HepG2 (cell line): Measurements from ENCODE around the gene FAM222B. TPM values are rescaled to one million over a fixed set of nuclear protein-coding genes. Genes with fewer than 3 reads are reported as not detected.

Experiments
- ATAC-seq: fragments of 200-7000 bp; cut with Tn5 transposase; 3 replicates; pipeline ENCODE4 v1.9.1; 2020; ENCODE audit warnings: mild to moderate bottlenecking, moderate library complexity
- BruUV-seq: library from RNA; stranded (reverse); fragments of 400-500 nt; replicated peaks from 2 replicates; lab custom pipeline; 2021; lab: Mats Ljungman, UMichigan
- CTCF ChIA-PET: fragments of 300-600 bp; formaldehyde crosslinking; extraction: SDS; loops from one replicate; lab custom pipeline; 2021; ENCODE audit warnings: low total read pairs, inconsistent platforms, low intra/inter-chr PET ratio; lab: Yijun Ruan, JAX
- POLR2A ChIA-PET: fragments of 350-600 bp; sonication (Branson Sonifier 250); formaldehyde crosslinking; loops from one replicate; lab custom pipeline; 2020; ENCODE audit warnings: antibody characterized with exemption, inconsistent platforms; lab: Yijun Ruan, JAX
- DNase-seq: peaks from one replicate; pipeline ENCODE4 v3.0.0-alpha.2; 2015; ENCODE audit warnings: low spot score
- FAIRE-seq: peaks from 3 replicates; lab custom pipeline; 2011; peaks lifted over from hg19 to GRCh38; lab: Jason Lieb, UNC
- H2AFZ ChIP-seq: one replicate; pipeline ENCODE4 v1.6.1; 2011; ENCODE audit warnings: low read length, inconsistent platforms
- H3K27ac ChIP-seq: fragments of 300-600 bp; 3 replicates; pipeline ENCODE4 v1.8.0; 2011; ENCODE audit warnings: mixed run types, mild to moderate bottlenecking, mixed read lengths, low read length, inconsistent platforms; ENCODE audit not compliant: insufficient read depth; ENCODE audit errors: extremely low read length
- H3K27me3 ChIP-seq, 2 experiments: fragments of 200-600 bp in 1 of 2; 2 replicates in 1 of 2; 3 replicates in 1 of 2; pipeline versions ENCODE4 v1.6.0 to v1.8.0; 2011; ENCODE audit warnings: low read length in 2 of 2, mild to moderate bottlenecking in 2 of 2, moderate library complexity in 2 of 2, inconsistent platforms in 1 of 2; ENCODE audit not compliant: insufficient read depth in 2 of 2, control insufficient read depth in 1 of 2
- H3K36me3 ChIP-seq, 2 experiments: fragments of 200-600 bp in 1 of 2; replicated peaks in 1 of 2; 2 replicates in 1 of 2; 3 replicates in 1 of 2; pipeline versions ENCODE4 v1.5.1 to v1.8.0; 2011; ENCODE audit warnings: low read length in 2 of 2, inconsistent platforms in 1 of 2; ENCODE audit not compliant: insufficient read depth in 2 of 2, control insufficient read depth in 1 of 2
- H3K4me1 ChIP-seq: 2 replicates; pipeline ENCODE4 v1.5.1; 2012; ENCODE audit warnings: low read length, inconsistent platforms; ENCODE audit not compliant: insufficient read depth
- H3K4me2 ChIP-seq: 2 replicates; pipeline ENCODE4 v1.6.0; 2011; ENCODE audit warnings: low read depth, low read length, inconsistent platforms
- H3K4me3 ChIP-seq, 3 experiments: fragments of 200-600 bp in 1 of 3; sonication (generic), shearing (Covaris generic) in 1 of 3; replicated peaks in 1 of 3; 2 replicates each; pipeline ENCODE4 v1.5.1; 2011 to 2016; ENCODE audit warnings: low read length in 3 of 3, inconsistent platforms in 2 of 3, low read depth in 2 of 3, mild to moderate bottlenecking in 2 of 3, control low read depth in 1 of 3, mixed read lengths in 1 of 3; ENCODE audit not compliant: insufficient read depth in 1 of 3
- H3K79me2 ChIP-seq: one replicate; pipeline ENCODE4 v1.6.1; 2011; ENCODE audit warnings: low read length, inconsistent platforms; ENCODE audit not compliant: insufficient read depth
- H3K9ac ChIP-seq: 2 replicates; pipeline ENCODE4 v1.6.0; 2011; ENCODE audit warnings: mild to moderate bottlenecking, low read depth, low read length, inconsistent platforms; ENCODE audit not compliant: insufficient read depth
- H3K9me3 ChIP-seq: 2 replicates; pipeline ENCODE4 v1.5.1; 2012; ENCODE audit warnings: mild to moderate bottlenecking, low read length
- H4K20me1 ChIP-seq: 2 replicates; pipeline ENCODE4 v1.6.0; 2011; ENCODE audit warnings: inconsistent platforms, mild to moderate bottlenecking, low read length, moderate library complexity; ENCODE audit not compliant: insufficient read depth
- AKAP8 ChIP-seq: sonication (generic); formaldehyde crosslinking; IDR thresholded peaks from 2 replicates; pipeline ENCODE4 v1.5.1; 2020; ENCODE audit warnings: mild to moderate bottlenecking, missing genetic modification reagents
- ATAD3A ChIP-seq: sonication (generic); formaldehyde crosslinking; IDR thresholded peaks from 2 replicates; pipeline ENCODE4 v1.4.0; 2020; ENCODE audit warnings: missing genetic modification reagents
- ATF7 ChIP-seq, 2 experiments: fragments of 450-650 bp in 1 of 2; sonication (generic) in 1 of 2; formaldehyde crosslinking in 1 of 2; IDR thresholded peaks; 2 replicates each; pipeline versions ENCODE4 v1.4.0 to v1.6.1; 2016 to 2020; ENCODE audit warnings: antibody characterized with exemption in 1 of 2, mild to moderate bottlenecking in 1 of 2, missing genetic modification reagents in 1 of 2
- CC2D1A ChIP-seq: sonication (generic); formaldehyde crosslinking; IDR thresholded peaks from 2 replicates; pipeline ENCODE4 v1.8.1; 2023; ENCODE audit warnings: mild to moderate bottlenecking, missing genetic modification reagents
- CHCHD3 ChIP-seq: sonication (generic); formaldehyde crosslinking; IDR thresholded peaks from 2 replicates; pipeline ENCODE4 v1.8.0; 2022; ENCODE audit warnings: mild to moderate bottlenecking, missing genetic modification reagents, moderate library complexity
- EEA1 ChIP-seq: sonication (generic); formaldehyde crosslinking; IDR thresholded peaks from 2 replicates; pipeline ENCODE4 v1.5.1; 2020; ENCODE audit warnings: mild to moderate bottlenecking, missing genetic modification reagents, borderline replicate concordance
- GFI1 ChIP-seq: sonication (generic); formaldehyde crosslinking; IDR thresholded peaks from 2 replicates; pipeline ENCODE4 v1.5.0; 2020; ENCODE audit warnings: missing genetic modification reagents, mild to moderate bottlenecking, borderline replicate concordance
- HHEX ChIP-seq: IDR thresholded peaks from 2 replicates; pipeline ENCODE4 v1.6.1; 2016; ENCODE audit warnings: control low read depth
- NFIC ChIP-seq: IDR thresholded peaks from 2 replicates; pipeline ENCODE4 v1.6.1; 2012; ENCODE audit warnings: mild to moderate bottlenecking, low read length, inconsistent platforms
- NPAS2 ChIP-seq: sonication (generic); formaldehyde crosslinking; IDR thresholded peaks from 2 replicates; pipeline ENCODE4 v1.8.0; 2022; ENCODE audit warnings: mild to moderate bottlenecking, missing genetic modification reagents, borderline replicate concordance
- NR1H2 ChIP-seq: sonication (generic); formaldehyde crosslinking; IDR thresholded peaks from 2 replicates; pipeline ENCODE4 v1.8.1; 2022; ENCODE audit warnings: low read depth, missing genetic modification reagents, borderline replicate concordance
- SMAD9 ChIP-seq: sonication (generic); formaldehyde crosslinking; IDR thresholded peaks from 2 replicates; pipeline ENCODE4 v1.5.1; 2020; ENCODE audit warnings: mild to moderate bottlenecking, missing genetic modification reagents
- SUZ12 ChIP-seq: fragments of 150-350 bp; IDR thresholded peaks from 2 replicates; pipeline ENCODE4 v1.6.1; 2014; ENCODE audit warnings: low read depth, low read length
- THAP8 ChIP-seq: sonication (generic); formaldehyde crosslinking; IDR thresholded peaks from 2 replicates; pipeline ENCODE4 v1.5.1; 2020; ENCODE audit warnings: missing genetic modification reagents, mild to moderate bottlenecking, borderline replicate concordance
- ZBTB38 ChIP-seq: sonication (generic); formaldehyde crosslinking; IDR thresholded peaks from 2 replicates; pipeline ENCODE4 v1.5.1; 2020; ENCODE audit warnings: mild to moderate bottlenecking, missing genetic modification reagents
- ZBTB46 ChIP-seq: sonication (generic); formaldehyde crosslinking; IDR thresholded peaks from 2 replicates; pipeline ENCODE4 v1.4.0; 2020; ENCODE audit warnings: mild to moderate bottlenecking, missing genetic modification reagents, borderline replicate concordance
- ZNF232 ChIP-seq: sonication (generic); formaldehyde crosslinking; IDR thresholded peaks from 2 replicates; pipeline ENCODE4 v1.4.0; 2020; ENCODE audit warnings: missing genetic modification reagents, borderline replicate concordance
- ZNF816 ChIP-seq: sonication (generic); formaldehyde crosslinking; IDR thresholded peaks from 2 replicates; pipeline ENCODE4 v1.8.0; 2022; ENCODE audit warnings: missing genetic modification reagents, mild to moderate bottlenecking, borderline replicate concordance
- ZSCAN12 ChIP-seq: sonication (generic); formaldehyde crosslinking; IDR thresholded peaks from 2 replicates; pipeline ENCODE4 v1.9.0; 2021; ENCODE audit warnings: mild to moderate bottlenecking, missing genetic modification reagents
- WGBS: methylation state at CpG from one replicate; pipeline ENCODE4 v1.1.6; 2017; ENCODE audit warnings: low lambda C conversion rate; 5-methylcytosine and 5-hydroxymethylcytosine counted together
- in situ Hi-C: cut with HindIII; loops from 2 replicates; pipeline ENCODE4 v1.10.0; 2017; ENCODE audit warnings: low pct_unique_long_range_greater_than_20kb; ENCODE audit not compliant: extremely low pct_ligation_motif_present
- intact Hi-C: fragments of 100-400 bp; cut with micrococcal nuclease; formaldehyde crosslinking; loops from one replicate; pipeline ENCODE4 v1.10.0; 2022; ENCODE audit not compliant: unreplicated experiment
- polyA plus RNA-seq, 8 experiments: library from polyadenylated mRNA; depleted of rRNA in 3 of 8; stranded (reverse) in 7 of 8; unstranded in 1 of 8; fragments of >200 nt; fragmentation: Illumina TruSeq in 4 of 8; extraction: Trizol in 4 of 8; gene quantifications; 2 replicates each; pipeline versions ENCODE4 v1.2.1 to v1.2.3, GENCODE V29; 2011 to 2016; ENCODE audit warnings: low read depth in 4 of 8, missing spikeins in 1 of 8, mixed read lengths in 1 of 8; ENCODE audit not compliant: insufficient read depth in 1 of 8
- total RNA-seq, 5 experiments: library from RNA; depleted of rRNA; stranded (reverse); fragments of >200 nt; fragmentation: Illumina TruSeq; extraction: Trizol; gene quantifications; 2 replicates each; pipeline ENCODE4 v1.2.3, GENCODE V29; 2016; ENCODE audit warnings: low read depth in 1 of 5

Gene FAM222B
- total and polyA plus RNA-seq, 2 of the 13 experiments (the other 11 are each of a cell fraction or from before 2014, with no cell fraction given), result 3.5 to 7.3 TPM

GRCh38 chr17:28816540-28816939, 26.1 kb downstream of the FAM222B start:
- 92% methylated on average over 4 of the region's 4 CpGs for WGBS
- Histone ChIP-seq H3K79me2 (peaks cover 52% of the 10 kb centered on the region), H2AFZ (no peak overlapping the region), H3K4me2 (no peak overlapping the region), H3K27ac (no peak overlapping the region), H3K36me3 (no peaks in the 10 kb centered on the region), H3K9me3 (no peaks in the 10 kb centered on the region), H3K27me3 (no peaks in the 10 kb centered on the region), H3K9ac (no peak overlapping the region), H4K20me1 (no peaks in the 10 kb centered on the region), H3K4me1 (peaks cover 17% of the 10 kb centered on the region), H3K4me3 (no peak overlapping the region)
- DNase-seq (no peak), ATAC-seq (no peak), FAIRE-seq (no peak)
- TF ChIP-seq AKAP8 (CRISPR knock-in tag), result no peak
- no peak for TF ChIP-seq EEA1 (CRISPR knock-in tag)
- no peak for TF ChIP-seq HHEX (CRISPR knock-in tag)
- no peak for TF ChIP-seq NR1H2 (CRISPR knock-in tag)
- no peak for TF ChIP-seq ZBTB46 (CRISPR knock-in tag)
- no peak for TF ChIP-seq THAP8
- no peak for TF ChIP-seq ZNF816 (CRISPR knock-in tag)
- TF ChIP-seq ZBTB38 (CRISPR knock-in tag), result no peak
- TF ChIP-seq NPAS2 (CRISPR knock-in tag), result no peak
- no peak for TF ChIP-seq SUZ12
- no peak for TF ChIP-seq ZNF232 (CRISPR knock-in tag)
- no peak for TF ChIP-seq CHCHD3
- TF ChIP-seq ZSCAN12, result no peak
- no peak for TF ChIP-seq GFI1
- TF ChIP-seq CC2D1A (CRISPR knock-in tag), result no peak
- TF ChIP-seq NFIC, result no peak
- no peak for TF ChIP-seq ATF7 (IDR thresholded peaks at IDR 0.05)
- TF ChIP-seq ATF7 (CRISPR knock-in tag; IDR thresholded peaks at IDR 0.05), result no peak
- no peak for TF ChIP-seq ATAD3A (CRISPR knock-in tag)
- no peak for TF ChIP-seq SMAD9 (CRISPR knock-in tag)
- intact Hi-C loops, result no loop called here
- in situ Hi-C loops, result no loop called here
- CTCF ChIA-PET, result no interaction called here
- POLR2A ChIA-PET, result no interaction called here
- no TSS peak for BruUV-seq
